Sigmoid colon (tissue), 4 donors: ENCODE measurements around the gene INAFM2.

Source experiments
- EP300 ChIP-seq, 4 donors: sonication (generic); formaldehyde crosslinking; IDR thresholded peaks; one replicate each; pipeline ENCODE4 v1.6.1; 2017; ENCODE audit warnings: antibody characterized with exemption in 4 of 4
- POLR2A ChIP-seq, 2 donors: fragments of 450-650 bp; IDR thresholded peaks; one replicate each; pipeline ENCODE4 v1.6.1; 2016; ENCODE audit warnings: antibody characterized with exemption in 2 of 2, mild to moderate bottlenecking in 2 of 2, moderate library complexity in 2 of 2
- POLR2AphosphoS5 ChIP-seq, 4 donors: sonication (generic); formaldehyde crosslinking; IDR thresholded peaks; one replicate each; pipeline ENCODE4 v1.6.1; 2017; ENCODE audit warnings: antibody characterized with exemption in 4 of 4
- TF ChIP-seq, protein P1 (sequence below), 4 experiments: fragments of 450-650 bp in 3 of 4; fragments of 200-600 bp in 1 of 4; IDR thresholded peaks; one replicate each; pipeline ENCODE4 v1.5.1; 2016 to 2019; ENCODE audit warnings: antibody characterized with exemption in 4 of 4, mild to moderate bottlenecking in 3 of 4, moderate library complexity in 2 of 4

DNA sequence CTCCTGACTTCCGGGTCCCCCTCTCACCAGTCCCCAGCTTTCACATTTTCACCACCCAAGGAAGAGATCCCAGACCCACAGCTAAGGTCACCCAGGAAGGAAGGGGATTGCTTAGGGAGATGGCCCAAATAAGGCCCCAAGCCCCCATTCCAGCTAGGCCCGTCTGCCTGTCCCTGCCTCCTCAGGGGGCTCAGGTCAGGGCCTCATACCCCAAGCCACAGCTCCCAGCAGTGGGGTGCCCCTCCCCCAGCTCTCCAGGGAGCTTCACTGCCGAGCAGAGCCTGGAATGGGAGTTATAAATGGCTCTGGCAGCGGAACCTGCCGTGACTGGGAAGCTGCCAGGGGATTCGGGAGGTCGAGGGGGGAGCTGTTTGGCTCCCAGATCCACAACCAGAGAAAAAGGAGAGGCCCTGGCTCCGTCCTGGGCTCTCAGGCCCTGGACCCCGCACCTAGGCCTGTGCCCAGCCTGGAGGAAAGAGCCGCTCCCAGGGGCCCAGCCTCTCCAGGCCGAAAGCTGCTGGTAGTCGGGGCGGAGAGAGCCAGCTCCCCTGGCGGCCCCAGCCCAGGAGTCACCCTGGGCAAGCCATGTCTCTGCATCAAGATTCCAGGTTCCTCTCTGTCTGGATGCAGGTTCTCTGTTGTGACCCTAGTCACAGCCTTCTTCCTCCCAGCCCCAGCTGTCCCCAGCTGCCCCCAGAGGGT is 16.7 kb downstream of the INAFM2 start:
- TF ChIP-seq POLR2A (IDR thresholded peaks at IDR 0.05), result peak in 1 of 2 donors; percentile 30
- TF ChIP-seq, protein P1, sequence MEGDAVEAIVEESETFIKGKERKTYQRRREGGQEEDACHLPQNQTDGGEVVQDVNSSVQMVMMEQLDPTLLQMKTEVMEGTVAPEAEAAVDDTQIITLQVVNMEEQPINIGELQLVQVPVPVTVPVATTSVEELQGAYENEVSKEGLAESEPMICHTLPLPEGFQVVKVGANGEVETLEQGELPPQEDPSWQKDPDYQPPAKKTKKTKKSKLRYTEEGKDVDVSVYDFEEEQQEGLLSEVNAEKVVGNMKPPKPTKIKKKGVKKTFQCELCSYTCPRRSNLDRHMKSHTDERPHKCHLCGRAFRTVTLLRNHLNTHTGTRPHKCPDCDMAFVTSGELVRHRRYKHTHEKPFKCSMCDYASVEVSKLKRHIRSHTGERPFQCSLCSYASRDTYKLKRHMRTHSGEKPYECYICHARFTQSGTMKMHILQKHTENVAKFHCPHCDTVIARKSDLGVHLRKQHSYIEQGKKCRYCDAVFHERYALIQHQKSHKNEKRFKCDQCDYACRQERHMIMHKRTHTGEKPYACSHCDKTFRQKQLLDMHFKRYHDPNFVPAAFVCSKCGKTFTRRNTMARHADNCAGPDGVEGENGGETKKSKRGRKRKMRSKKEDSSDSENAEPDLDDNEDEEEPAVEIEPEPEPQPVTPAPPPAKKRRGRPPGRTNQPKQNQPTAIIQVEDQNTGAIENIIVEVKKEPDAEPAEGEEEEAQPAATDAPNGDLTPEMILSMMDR (IDR thresholded peaks at IDR 0.05), result no peak
- TF ChIP-seq EP300 (IDR thresholded peaks at IDR 0.05), result peak; percentile 29 to 85 (median 74)
- TF ChIP-seq POLR2AphosphoS5 (IDR thresholded peaks at IDR 0.05), result peak; percentile 82 to 87 (median 84)
